ENCODE measurements around the gene HELZ2.

- no peak for TF ChIP-seq POLR2A (IDR thresholded peaks at IDR 0.05)
- TF ChIP-seq, protein P1, sequence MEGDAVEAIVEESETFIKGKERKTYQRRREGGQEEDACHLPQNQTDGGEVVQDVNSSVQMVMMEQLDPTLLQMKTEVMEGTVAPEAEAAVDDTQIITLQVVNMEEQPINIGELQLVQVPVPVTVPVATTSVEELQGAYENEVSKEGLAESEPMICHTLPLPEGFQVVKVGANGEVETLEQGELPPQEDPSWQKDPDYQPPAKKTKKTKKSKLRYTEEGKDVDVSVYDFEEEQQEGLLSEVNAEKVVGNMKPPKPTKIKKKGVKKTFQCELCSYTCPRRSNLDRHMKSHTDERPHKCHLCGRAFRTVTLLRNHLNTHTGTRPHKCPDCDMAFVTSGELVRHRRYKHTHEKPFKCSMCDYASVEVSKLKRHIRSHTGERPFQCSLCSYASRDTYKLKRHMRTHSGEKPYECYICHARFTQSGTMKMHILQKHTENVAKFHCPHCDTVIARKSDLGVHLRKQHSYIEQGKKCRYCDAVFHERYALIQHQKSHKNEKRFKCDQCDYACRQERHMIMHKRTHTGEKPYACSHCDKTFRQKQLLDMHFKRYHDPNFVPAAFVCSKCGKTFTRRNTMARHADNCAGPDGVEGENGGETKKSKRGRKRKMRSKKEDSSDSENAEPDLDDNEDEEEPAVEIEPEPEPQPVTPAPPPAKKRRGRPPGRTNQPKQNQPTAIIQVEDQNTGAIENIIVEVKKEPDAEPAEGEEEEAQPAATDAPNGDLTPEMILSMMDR (IDR thresholded peaks at IDR 0.05), result peak in 1 of 4 experiments; percentile 6
These were observed 6.9 kb upstream of the HELZ2 start for GRCh38 chr20:63580796-63581461.
